DMS53 (cell line): ENCODE data around the gene STK4.
"Not testable (repeated sequence)": the region's sequence is repeated elsewhere in the genome, so short reads cannot be mapped to it uniquely, and the experiment has no call there.

Source experiments
- DNase-seq: peaks from one replicate; lab custom pipeline; 2025; lab: John Stamatoyannopoulos, UW

Gene STK4

GRCh38 chr20:44983093-44983674 is 16.9 kb downstream of the STK4 start:
- DNase-seq = no peak

GRCh38 chr20:44988631-44989171 is 22.4 kb downstream of the STK4 start:
- no peak for DNase-seq

DNA sequence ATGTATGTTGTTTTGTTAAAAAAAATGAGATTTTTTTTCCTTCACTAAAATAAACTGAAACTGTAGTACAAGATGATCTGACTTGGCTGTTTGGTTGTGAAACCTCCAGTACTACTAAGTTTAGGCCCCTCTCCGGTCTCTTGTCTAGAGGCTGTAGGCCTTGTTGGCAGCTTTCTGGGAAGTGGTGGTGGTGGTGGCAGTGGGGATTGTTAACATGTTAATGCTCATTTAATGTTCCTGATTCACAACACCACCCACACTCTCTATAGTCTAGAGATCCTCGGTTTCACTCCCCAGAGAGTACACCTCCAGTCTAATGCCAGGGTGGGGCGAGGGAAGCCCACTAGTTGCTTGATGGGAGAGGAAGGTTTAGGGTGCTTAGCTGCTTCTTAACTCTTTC is 24.1 kb downstream of the STK4 start:
- DNase-seq = no peak

GRCh38 chr20:44990957-44991356 is 24.6 kb downstream of the STK4 start:
- DNase-seq = no peak

DNA sequence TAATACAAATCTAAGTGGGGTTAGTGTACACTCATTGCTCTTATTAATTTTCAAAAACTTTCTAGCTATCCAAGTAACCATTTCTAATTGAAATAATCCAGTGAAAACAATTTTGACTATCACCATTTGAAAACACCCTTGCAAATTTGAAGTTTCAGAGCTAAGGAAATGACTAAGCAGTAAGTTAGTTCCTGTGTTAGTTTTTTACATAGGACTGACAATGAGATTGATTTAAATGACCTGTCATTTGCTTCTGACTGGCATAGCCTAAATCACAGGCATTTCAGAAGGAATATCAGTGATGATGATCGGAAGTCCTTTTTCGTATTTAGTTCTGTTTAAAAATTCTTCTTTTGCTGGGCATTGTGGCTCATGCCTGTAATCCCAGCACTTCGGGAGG is 27.0 kb downstream of the STK4 start:
- no peak for DNase-seq

- no peak for DNase-seq
These were observed 30.9 kb downstream of the STK4 start for GRCh38 chr20:44997171-44997570.

DNA sequence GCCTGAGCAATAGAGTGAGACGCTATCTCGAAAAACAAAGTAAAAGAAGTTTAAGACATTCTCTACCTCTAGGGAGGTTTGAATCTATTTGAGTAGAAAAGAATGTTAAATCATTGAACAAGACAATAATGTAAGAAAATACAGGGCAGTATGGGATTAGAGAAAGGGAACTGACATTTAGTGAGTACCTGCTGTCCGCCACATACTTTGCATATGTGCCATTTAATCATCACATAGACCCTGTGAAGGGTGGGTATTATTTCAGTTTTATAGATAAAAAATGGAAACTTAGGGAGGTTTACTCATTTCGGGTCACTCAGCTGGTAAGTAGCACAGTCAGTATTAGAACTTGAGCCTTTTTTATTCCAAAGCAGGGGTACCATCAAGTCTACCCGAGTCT is 31.4 kb downstream of the STK4 start:
- DNase-seq = no peak

- no peak for DNase-seq
These were observed 42.3 kb downstream of the STK4 start for GRCh38 chr20:45008521-45009049.

DNA sequence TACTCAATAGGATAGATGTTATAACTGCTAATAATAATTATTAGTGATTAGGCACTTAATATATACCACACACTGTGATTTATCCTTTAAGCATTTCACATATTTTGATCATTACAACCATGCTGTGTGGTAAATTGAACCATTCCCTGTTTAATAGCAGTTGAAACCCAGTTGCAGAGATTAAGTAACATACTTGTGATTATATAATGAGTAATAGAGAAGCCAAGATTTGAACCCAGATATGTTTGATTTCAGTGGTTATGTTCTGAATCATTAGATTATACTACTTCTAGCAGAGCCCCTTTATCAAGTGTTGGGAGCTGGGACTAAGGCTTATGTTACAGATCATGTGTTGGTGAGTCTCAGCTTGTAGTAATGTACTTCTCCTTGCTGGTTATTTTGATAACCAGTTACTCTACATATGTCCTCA is 44.1 kb downstream of the STK4 start:
- DNase-seq = no peak

- peak; percentile 80 for DNase-seq
These were observed 44.8 kb downstream of the STK4 start for GRCh38 chr20:45011108-45011526.

DNA sequence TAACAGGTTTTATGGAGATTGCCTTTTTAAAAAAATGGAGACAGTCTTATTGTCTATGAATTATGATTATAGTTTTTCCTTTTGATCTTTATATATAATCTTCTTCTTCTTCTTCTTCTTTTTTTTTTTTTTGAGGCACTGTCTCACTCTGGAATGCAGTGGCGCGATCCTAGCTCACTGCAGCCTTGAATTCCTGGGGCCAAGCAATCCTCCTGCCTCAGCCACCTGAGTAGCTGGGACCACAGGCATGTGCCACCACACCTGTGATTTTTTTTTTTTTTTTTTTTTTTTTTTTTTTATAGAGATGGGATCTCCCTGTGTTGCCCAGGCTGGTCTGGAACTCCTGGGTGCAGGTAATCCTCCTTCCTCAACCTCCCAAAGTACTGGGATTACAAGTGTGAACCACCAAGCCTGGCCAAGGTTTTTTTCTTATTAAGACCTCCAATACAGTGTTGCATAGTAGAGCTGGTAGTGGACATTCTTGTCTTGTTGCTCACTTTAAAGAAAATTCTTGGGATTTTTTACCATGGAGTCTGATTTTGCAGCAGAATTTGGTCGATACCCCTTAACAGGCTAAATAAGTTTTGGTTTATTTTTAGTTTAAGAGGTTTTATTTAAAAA is 46.5 kb downstream of the STK4 start:
- no peak for DNase-seq

DNA sequence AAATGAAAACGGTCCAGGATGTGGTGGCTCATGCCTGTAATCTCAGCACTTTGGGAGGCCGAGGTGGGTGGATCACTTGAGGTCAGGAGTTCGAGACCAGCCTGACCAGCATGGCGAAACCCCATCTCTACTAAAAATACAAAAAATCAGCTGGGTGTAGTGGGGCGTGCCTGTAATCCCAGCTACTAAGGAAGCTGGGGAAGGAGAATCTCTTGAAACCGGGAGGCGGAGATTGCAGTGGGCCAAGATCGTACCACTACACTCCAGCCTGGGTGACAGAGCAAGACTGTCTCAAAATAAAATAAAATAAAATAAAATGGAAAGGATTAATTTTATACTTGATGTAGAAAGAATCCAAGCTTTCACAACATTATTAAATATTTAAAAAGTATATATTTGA is 47.8 kb downstream of the STK4 start:
- not testable (repeated sequence) for DNase-seq

GRCh38 chr20:45014671-45015415 is 48.5 kb downstream of the STK4 start:
- DNase-seq = no peak

DNA sequence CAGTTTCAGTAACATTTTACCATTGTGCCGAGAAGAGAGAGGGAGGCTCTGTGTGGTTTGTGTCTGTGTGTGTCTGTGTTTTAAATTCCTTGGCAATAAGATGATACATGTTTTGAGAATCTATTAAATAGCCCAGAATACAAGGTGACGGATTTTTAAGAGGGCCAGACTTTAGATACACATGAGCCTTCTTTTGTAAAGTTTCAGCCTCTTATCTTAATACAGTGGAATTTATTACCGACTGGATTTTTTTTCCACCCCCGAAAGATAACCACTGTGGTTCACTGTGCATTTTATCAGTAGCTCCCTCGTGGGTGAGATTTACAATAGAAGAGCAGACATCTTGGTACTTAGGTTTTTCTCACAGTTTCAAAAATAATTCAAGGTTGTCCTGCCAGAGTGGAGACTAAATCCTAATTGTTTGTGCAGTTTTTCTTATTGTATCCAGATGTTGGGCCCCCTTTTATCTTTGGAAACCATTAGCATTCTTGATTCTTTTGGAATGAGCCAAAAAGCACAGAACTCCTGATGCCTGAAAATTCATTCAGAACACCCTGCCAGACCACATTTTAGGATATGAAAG is 49.9 kb downstream of the STK4 start:
- DNase-seq = no peak

- peak; percentile 12 for DNase-seq
These were observed 51.0 kb downstream of the STK4 start for GRCh38 chr20:45017281-45017680.

DNA sequence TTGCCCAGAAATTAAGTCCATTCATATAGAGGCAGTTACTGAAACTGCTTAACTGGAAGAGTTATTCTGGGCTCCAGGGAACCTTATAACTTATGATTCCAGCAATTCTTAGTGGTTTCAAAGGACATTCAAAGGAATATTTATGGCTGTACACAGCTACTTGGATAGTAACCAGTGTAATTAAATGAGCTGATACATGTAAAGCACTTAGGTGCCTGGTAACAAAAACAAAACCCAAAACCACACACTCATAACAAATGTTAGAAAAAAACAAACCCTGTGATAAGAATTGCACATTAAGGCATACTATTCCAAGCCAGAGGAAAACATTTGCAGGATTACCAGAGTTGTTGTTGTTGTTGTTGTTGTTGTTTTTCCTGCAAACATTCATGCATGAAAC is 51.5 kb downstream of the STK4 start:
- DNase-seq = no peak

GRCh38 chr20:45019027-45019761 is 52.9 kb downstream of the STK4 start:
- no peak for DNase-seq

- no peak for DNase-seq
These were observed 53.4 kb downstream of the STK4 start for GRCh38 chr20:45019762-45020123.

DNA sequence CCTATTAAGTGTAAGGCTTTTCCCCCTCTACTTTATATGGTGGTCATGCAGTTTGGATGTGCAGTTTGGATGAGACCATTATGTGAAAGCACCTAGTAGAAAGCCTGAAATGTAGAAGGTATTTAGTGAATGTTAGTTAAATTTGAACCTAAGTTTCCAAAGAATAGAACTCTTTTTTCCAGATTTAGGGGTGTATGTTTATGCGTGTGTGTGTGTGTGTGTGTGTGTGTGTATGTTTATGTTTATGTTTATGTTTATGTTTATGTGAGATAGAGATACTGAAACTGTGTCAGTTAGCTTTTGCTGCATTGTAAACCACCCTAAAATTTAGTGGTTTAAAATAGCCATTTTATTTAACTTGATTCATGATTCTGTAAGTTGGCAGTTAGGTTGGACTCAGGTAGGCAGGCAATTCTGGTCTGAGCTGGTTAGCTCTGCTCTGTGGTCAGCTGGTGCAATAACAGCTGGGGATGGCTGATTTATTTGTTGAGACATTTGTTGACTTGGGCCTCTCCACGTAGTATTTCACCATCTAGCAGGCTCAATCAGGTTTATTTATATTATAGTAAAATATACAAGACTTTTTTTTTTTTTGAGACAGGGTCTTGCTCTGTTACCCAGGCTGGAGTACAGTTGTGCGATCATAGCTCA is 54.0 kb downstream of the STK4 start:
- DNase-seq = peak; percentile 79

DNA sequence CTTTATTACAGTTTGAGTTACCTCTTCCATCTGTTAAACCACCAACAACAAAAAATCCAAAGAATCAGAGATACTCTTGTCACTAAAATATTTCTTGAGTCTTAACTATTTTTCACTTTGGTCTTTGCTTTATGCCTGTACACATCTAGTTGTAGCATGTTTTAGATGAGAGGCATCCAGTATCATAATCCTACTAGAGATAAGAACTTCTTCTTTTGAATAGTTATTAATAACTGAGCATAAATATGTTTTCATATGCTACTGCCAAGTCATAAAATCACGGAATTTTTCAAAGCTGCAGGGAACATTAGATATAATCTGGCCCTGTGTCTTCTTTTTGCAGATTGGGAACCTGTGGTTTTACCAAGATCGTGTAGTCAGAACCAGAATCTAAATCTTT is 55.3 kb downstream of the STK4 start:
- no peak for DNase-seq

- not testable (repeated sequence) for DNase-seq
These were observed 56.8 kb downstream of the STK4 start for GRCh38 chr20:45023140-45023539.
